K562 (cell line): Measurements from ENCODE around the gene SH3D19. TPM values are rescaled to one million over a fixed set of nuclear protein-coding genes. Genes with fewer than 3 reads are reported as not detected.

Experiments
- ATAC-seq: fragments of 200-7000 bp; cut with Tn5 transposase; 3 replicates; pipeline ENCODE4 v1.9.1; 2020; ENCODE audit warnings: moderate library complexity
- BruUV-seq: library from RNA; stranded (reverse); fragments of 400-500 nt; replicated peaks from 2 replicates; lab custom pipeline; 2021; lab: Mats Ljungman, UMichigan
- CTCF ChIA-PET: fragments of 300-600 bp; formaldehyde crosslinking; extraction: SDS; loops from one replicate; lab custom pipeline; 2021; ENCODE audit warnings: low intra/inter-chr PET ratio; lab: Yijun Ruan, JAX
- POLR2A ChIA-PET: fragments of 300-600, 350-650 bp; sonication (Branson Sonifier 250); formaldehyde crosslinking; extraction: SDS; loops from one replicate; lab custom pipeline; 2021; ENCODE audit warnings: antibody characterized with exemption, inconsistent platforms; lab: Yijun Ruan, JAX
- DNase-seq, 4 experiments: peaks; one replicate each; pipeline versions ENCODE4 v3.0.0 to v3.0.0-alpha.2; 2011 to 2018; ENCODE audit warnings: low spot score in 3 of 4, mixed read lengths in 3 of 4; ENCODE audit errors: extremely low read depth in 1 of 4
- FAIRE-seq: peaks from 2 replicates; lab custom pipeline; 2011; peaks lifted over from hg19 to GRCh38; lab: Jason Lieb, UNC
- H2AFZ ChIP-seq: 2 replicates; pipeline ENCODE4 v1.6.0; 2011; ENCODE audit warnings: low read depth, low read length, control low read depth, inconsistent platforms
- H3K27ac ChIP-seq: fragments of 200-600 bp; 3 replicates; pipeline ENCODE4 v1.8.0; 2011; ENCODE audit warnings: low read depth, mild to moderate bottlenecking, control low read depth, inconsistent platforms, low read length, moderate library complexity, mixed read lengths; ENCODE audit errors: extremely low read depth
- H3K27me3 ChIP-seq, 2 experiments: fragments of 300-600 bp in 1 of 2; 2 replicates in 1 of 2; 3 replicates in 1 of 2; pipeline versions ENCODE4 v1.6.0 to v1.8.0; 2011; ENCODE audit warnings: inconsistent platforms in 2 of 2, low read length in 2 of 2, mild to moderate bottlenecking in 1 of 2, mixed read lengths in 1 of 2, moderate library complexity in 1 of 2; ENCODE audit not compliant: control insufficient read depth in 2 of 2, insufficient read depth in 2 of 2
- H3K36me3 ChIP-seq: fragments of 300-600 bp; 3 replicates; pipeline ENCODE4 v1.8.0; 2011; ENCODE audit warnings: mild to moderate bottlenecking, low read length, inconsistent platforms; ENCODE audit not compliant: control insufficient read depth, insufficient read depth
- H3K4me1 ChIP-seq, 2 experiments: fragments of 200-600 bp in 1 of 2; replicated peaks in 1 of 2; 2 replicates in 1 of 2; 3 replicates in 1 of 2; pipeline versions ENCODE4 v1.5.1 to v1.8.0; 2011; ENCODE audit warnings: inconsistent platforms in 2 of 2, low read length in 2 of 2, mild to moderate bottlenecking in 1 of 2, mixed read lengths in 1 of 2, moderate library complexity in 1 of 2; ENCODE audit not compliant: control insufficient read depth in 2 of 2, insufficient read depth in 2 of 2
- H3K4me2 ChIP-seq: 2 replicates; pipeline ENCODE4 v1.6.1; 2011; ENCODE audit warnings: low read length, control low read depth, inconsistent platforms, mixed read lengths; ENCODE audit not compliant: insufficient read depth
- H3K4me3 ChIP-seq: fragments of 200-600 bp; sonication (generic), shearing (Covaris generic); 2 replicates; pipeline ENCODE4 v1.5.1; 2016; ENCODE audit warnings: control low read depth, inconsistent platforms
- H3K79me2 ChIP-seq: fragments of 200-600 bp; 3 replicates; pipeline ENCODE4 v1.8.0; 2011; ENCODE audit warnings: low read length, inconsistent platforms; ENCODE audit not compliant: control insufficient read depth, insufficient read depth
- H3K9ac ChIP-seq, 2 experiments: 2 replicates each; pipeline versions ENCODE4 v1.6.0 to v1.6.1; 2011; ENCODE audit warnings: low read depth in 2 of 2, low read length in 2 of 2, control low read depth in 1 of 2, inconsistent platforms in 1 of 2, mild to moderate bottlenecking in 1 of 2, mixed read lengths in 1 of 2; ENCODE audit not compliant: insufficient read depth in 1 of 2
- H3K9me1 ChIP-seq: one replicate; pipeline ENCODE4 v1.6.0; 2011; ENCODE audit warnings: inconsistent platforms, mild to moderate bottlenecking, low read length, moderate library complexity; ENCODE audit not compliant: control insufficient read depth, insufficient read depth
- H3K9me3 ChIP-seq: replicated peaks from 2 replicates; pipeline ENCODE4 v1.5.1; 2011; ENCODE audit warnings: low read depth, low read length, inconsistent platforms; ENCODE audit not compliant: control insufficient read depth, insufficient read depth
- H4K20me1 ChIP-seq: replicated peaks from 2 replicates; pipeline ENCODE4 v1.6.1; 2011; ENCODE audit warnings: low read length, inconsistent platforms, mixed read lengths; ENCODE audit not compliant: control insufficient read depth, insufficient read depth
- DIDO1 ChIP-seq: fragments of 450-650 bp; IDR thresholded peaks from 2 replicates; pipeline ENCODE4 v1.6.1; 2016; ENCODE audit warnings: low read depth, missing biosample characterization, missing genetic modification characterization
- KLF16 ChIP-seq: IDR thresholded peaks from 2 replicates; pipeline ENCODE4 v1.6.1; 2016; ENCODE audit warnings: antibody characterized with exemption
- MAZ ChIP-seq, 2 experiments: fragments of 450-650 bp in 1 of 2; sonication (generic) in 1 of 2; formaldehyde crosslinking; IDR thresholded peaks in 1 of 2; conservative IDR thresholded peaks in 1 of 2; 2 replicates each; pipeline versions ENCODE4 v1.4.0 to v1.5.0; 2020; ENCODE audit warnings: mild to moderate bottlenecking in 1 of 2, missing genetic modification reagents in 1 of 2
- PHF20 ChIP-seq: fragments of 450-650 bp; IDR thresholded peaks from 2 replicates; pipeline ENCODE4 v1.6.1; 2018; ENCODE audit not compliant: partially characterized antibody
- ZNF41 ChIP-seq: fragments of 250-450 bp; sonication (Bioruptor Pico); conservative IDR thresholded peaks from 2 replicates; pipeline ENCODE4 v1.4.0; 2020; ENCODE audit warnings: mild to moderate bottlenecking
- ZNF507 ChIP-seq: conservative IDR thresholded peaks from 2 replicates; pipeline ENCODE4 v1.6.1; 2017; ENCODE audit warnings: missing genetic modification characterization, missing compliant biosample characterization
- WGBS: fragments of 100-300 bp; shearing (Covaris generic); methylation state at CpG from one replicate; pipeline ENCODE4 v1.1.6; 2016; ENCODE audit warnings: low coverage, mixed read lengths; ENCODE audit not compliant: insufficient coverage; ENCODE audit errors: missing lambda C conversion rate; 5-methylcytosine and 5-hydroxymethylcytosine counted together
- in situ Hi-C: fragments of 300-500 bp; cut with MboI; formaldehyde crosslinking; loops from 4 replicates; pipeline ENCODE4 v1.15.0; 2018; ENCODE audit warnings: inconsistent platforms, mixed read lengths
- intact Hi-C: fragments of 100-400 bp; cut with micrococcal nuclease; formaldehyde crosslinking; loops from 2 replicates; pipeline ENCODE4 v1.14.2; 2022
- polyA plus RNA-seq, 8 experiments: library from polyadenylated mRNA; depleted of rRNA in 4 of 8; stranded (reverse) in 5 of 8; unstranded in 3 of 8; fragments of >200 nt; fragmentation: Nextera tagmentation in 2 of 8; fragmentation: Illumina TruSeq in 1 of 8; extraction: Ambion mirVana in 2 of 8; extraction: Trizol in 1 of 8; gene quantifications; 2 replicates each; pipeline versions ENCODE4 v1.2.1 to v1.2.3, GENCODE V29; 2011 to 2014; ENCODE audit warnings: inconsistent platforms in 1 of 8, missing spikeins in 1 of 8
- total RNA-seq, 7 experiments: library from RNA; depleted of rRNA in 6 of 7; stranded (reverse); fragments of >200 nt in 6 of 7; fragmentation: Illumina TruSeq in 2 of 7; extraction: Trizol in 2 of 7; gene quantifications; 2 replicates each; pipeline versions ENCODE4 v1.2.1 to v1.2.3, GENCODE V29; 2011 to 2021; ENCODE audit warnings: low replicate concordance in 1 of 7
- TF ChIP-seq, protein P1 (sequence below): fragments of 450-650 bp; IDR thresholded peaks from 2 replicates; pipeline ENCODE4 v1.6.1; 2016; ENCODE audit warnings: antibody characterized with exemption
- TF ChIP-seq, protein P2 (sequence below), 2 experiments: fragments of 450-650 bp; formaldehyde crosslinking in 1 of 2; IDR thresholded peaks; 2 replicates each; pipeline versions ENCODE4 v1.4.0 to v1.6.1; 2014 to 2020; ENCODE audit warnings: mild to moderate bottlenecking in 2 of 2, borderline replicate concordance in 1 of 2, low read depth in 1 of 2
- TF ChIP-seq, protein P3 (sequence below): fragments of 450-650 bp; formaldehyde crosslinking; IDR thresholded peaks from 2 replicates; pipeline ENCODE4 v1.4.0; 2020; ENCODE audit warnings: mild to moderate bottlenecking, moderate library complexity

SH3D19 gene
- total and polyA plus RNA-seq, 9 of the 15 experiments (the other 6 are each of a cell fraction or from before 2014, with no cell fraction given), result 0.42 to 2.2 (median 1.1) TPM; not detected in 6

DNA sequence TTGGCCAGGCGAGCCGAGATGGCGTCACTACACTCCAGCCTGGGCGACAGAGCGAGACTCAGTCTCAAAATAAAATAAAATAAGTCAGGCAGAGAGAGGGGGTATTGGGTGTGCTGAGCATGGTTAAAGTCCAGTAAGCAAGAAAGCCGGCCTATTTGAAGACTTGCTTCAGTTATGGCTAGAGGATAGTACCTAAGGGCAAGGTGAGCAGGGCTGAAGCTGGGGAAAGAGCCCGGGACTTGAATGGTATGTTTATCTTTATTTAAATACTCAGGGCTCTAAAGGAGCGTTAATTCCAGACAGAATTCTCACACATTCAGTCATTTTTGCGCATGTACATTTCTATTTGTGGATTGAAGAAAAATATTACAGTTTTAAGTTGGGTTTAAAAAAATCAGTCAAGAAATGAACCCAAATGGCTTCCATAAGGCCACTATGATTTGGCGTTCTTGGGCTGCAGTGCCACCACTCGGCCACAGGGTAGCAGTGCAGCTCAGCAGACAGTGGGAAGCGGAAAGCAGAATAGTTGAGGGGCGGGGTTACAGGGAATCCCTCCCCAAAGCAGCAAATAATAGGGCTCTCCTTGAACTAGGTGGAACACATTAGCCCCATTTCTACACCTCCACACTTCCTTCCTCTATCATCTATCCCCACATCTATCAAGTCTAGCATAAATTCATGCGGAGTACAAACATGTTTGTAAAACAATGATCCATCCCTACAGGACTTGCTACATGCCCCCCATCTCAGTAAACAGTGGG, 37.2 kb upstream of the SH3D19 start:
- intact Hi-C loops, result loop anchor here (1.0 kb wide), 3 partner anchors 86 to 250 kb away; no protein-coding TSS in a partner anchor
- FAIRE-seq, result peak; percentile 97
- TF ChIP-seq PHF20, result no peak
- TF ChIP-seq, protein P1, sequence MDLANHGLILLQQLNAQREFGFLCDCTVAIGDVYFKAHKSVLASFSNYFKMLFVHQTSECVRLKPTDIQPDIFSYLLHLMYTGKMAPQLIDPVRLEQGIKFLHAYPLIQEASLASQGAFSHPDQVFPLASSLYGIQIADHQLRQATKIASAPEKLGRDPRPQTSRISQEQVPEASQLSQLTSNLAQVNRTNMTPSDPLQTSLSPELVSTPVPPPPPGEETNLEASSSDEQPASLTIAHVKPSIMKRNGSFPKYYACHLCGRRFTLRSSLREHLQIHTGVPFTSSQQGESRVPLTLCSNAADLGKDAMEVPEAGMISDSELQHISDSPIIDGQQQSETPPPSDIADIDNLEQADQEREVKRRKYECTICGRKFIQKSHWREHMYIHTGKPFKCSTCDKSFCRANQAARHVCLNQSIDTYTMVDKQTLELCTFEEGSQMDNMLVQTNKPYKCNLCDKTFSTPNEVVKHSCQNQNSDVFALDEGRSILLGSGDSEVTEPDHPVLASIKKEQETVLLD, result no peak
- TF ChIP-seq, protein P2, sequence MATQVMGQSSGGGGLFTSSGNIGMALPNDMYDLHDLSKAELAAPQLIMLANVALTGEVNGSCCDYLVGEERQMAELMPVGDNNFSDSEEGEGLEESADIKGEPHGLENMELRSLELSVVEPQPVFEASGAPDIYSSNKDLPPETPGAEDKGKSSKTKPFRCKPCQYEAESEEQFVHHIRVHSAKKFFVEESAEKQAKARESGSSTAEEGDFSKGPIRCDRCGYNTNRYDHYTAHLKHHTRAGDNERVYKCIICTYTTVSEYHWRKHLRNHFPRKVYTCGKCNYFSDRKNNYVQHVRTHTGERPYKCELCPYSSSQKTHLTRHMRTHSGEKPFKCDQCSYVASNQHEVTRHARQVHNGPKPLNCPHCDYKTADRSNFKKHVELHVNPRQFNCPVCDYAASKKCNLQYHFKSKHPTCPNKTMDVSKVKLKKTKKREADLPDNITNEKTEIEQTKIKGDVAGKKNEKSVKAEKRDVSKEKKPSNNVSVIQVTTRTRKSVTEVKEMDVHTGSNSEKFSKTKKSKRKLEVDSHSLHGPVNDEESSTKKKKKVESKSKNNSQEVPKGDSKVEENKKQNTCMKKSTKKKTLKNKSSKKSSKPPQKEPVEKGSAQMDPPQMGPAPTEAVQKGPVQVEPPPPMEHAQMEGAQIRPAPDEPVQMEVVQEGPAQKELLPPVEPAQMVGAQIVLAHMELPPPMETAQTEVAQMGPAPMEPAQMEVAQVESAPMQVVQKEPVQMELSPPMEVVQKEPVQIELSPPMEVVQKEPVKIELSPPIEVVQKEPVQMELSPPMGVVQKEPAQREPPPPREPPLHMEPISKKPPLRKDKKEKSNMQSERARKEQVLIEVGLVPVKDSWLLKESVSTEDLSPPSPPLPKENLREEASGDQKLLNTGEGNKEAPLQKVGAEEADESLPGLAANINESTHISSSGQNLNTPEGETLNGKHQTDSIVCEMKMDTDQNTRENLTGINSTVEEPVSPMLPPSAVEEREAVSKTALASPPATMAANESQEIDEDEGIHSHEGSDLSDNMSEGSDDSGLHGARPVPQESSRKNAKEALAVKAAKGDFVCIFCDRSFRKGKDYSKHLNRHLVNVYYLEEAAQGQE (IDR thresholded peaks at IDR 0.05; ENCODE audit: borderline replicate concordance), result peak; percentile 78; the same call in 1 of the 2 replicates
- TF ChIP-seq, protein P2 (CRISPR knock-in tag; IDR thresholded peaks at IDR 0.05; ENCODE audit: low read depth), result no peak
- no peak for TF ChIP-seq DIDO1 (tag)
- TF ChIP-seq MAZ (CRISPR knock-in tag; conservative IDR thresholded peaks at IDR 0.05 in 1 of 2, IDR thresholded peaks at IDR 0.05 in 1 of 2), result peak in 1 of 2 experiments; percentile 14; a peak in 1 of 4 replicates
- no peak for TF ChIP-seq ZNF507 (tag)
- TF ChIP-seq, protein P3, sequence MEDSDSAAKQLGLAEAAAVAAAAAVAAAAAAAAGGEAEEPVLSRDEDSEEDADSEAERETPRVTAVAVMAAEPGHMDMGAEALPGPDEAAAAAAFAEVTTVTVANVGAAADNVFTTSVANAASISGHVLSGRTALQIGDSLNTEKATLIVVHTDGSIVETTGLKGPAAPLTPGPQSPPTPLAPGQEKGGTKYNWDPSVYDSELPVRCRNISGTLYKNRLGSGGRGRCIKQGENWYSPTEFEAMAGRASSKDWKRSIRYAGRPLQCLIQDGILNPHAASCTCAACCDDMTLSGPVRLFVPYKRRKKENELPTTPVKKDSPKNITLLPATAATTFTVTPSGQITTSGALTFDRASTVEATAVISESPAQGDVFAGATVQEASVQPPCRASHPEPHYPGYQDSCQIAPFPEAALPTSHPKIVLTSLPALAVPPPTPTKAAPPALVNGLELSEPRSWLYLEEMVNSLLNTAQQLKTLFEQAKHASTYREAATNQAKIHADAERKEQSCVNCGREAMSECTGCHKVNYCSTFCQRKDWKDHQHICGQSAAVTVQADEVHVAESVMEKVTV, result peak; percentile 59
- TF ChIP-seq ZNF41 (CRISPR knock-in tag), result no peak
- peak; percentile 30; the same call in 1 of the 2 replicates for TF ChIP-seq KLF16

More for the DNA sequence above, 37.2 kb upstream of the SH3D19 start:
- H2AFZ ChIP-seq, result peak overlapping the region; percentile 69
- H3K36me3 ChIP-seq, result no peaks in the 10 kb centered on the region
- no peak overlapping the region for H3K4me3 ChIP-seq
- no peaks in the 10 kb centered on the region for H3K4me1 ChIP-seq
- no peaks in the 10 kb centered on the region for H4K20me1 ChIP-seq
- ATAC-seq (peak; percentile 100), DNase-seq (peak; percentile 83 to 85 (median 84))
- H3K4me2 ChIP-seq, result peak overlapping the region; percentile 22; the same call in 1 of the 2 replicates
- ChIA-PET CTCF (interaction anchor here (0.6 to 1.2 kb wide), 3 partner anchors 250 to 1723 kb away, joined by 3 to 5 read pairs (median 3); no protein-coding TSS in a partner anchor), POLR2A (interaction anchor here (0.6 kb wide), 1 partner anchor 402 kb away, joined by 5 read pairs; no protein-coding TSS in a partner anchor)
- no peak overlapping the region for H3K27ac ChIP-seq
- 15% methylated on average over 11 of the region's 14 CpGs for WGBS
- H3K79me2 ChIP-seq, result no peaks in the 10 kb centered on the region
- no peaks in the 10 kb centered on the region for H3K9me3 ChIP-seq
- BruUV-seq, result no TSS peak
- H3K27me3 ChIP-seq, result no peaks in the 10 kb centered on the region
- H3K9ac ChIP-seq, result no peak overlapping the region
- no peaks in the 10 kb centered on the region for H3K9me1 ChIP-seq
- in situ Hi-C loops, result no loop called here
